Endothelial cell (in vitro differentiated cells): ENCODE results near the gene MCF2. TPM values are rescaled to one million over a fixed set of nuclear protein-coding genes. Genes with fewer than 3 reads are reported as not detected.

Experiments
- DNase-seq: peaks from one replicate; pipeline ENCODE4 v3.0.0; 2021; ENCODE audit warnings: low spot score
- H3K27ac Mint-ChIP-seq: one replicate; pipeline ENCODE4 v1.8.0; 2021; ENCODE audit warnings: mixed read lengths, inconsistent platforms; ENCODE audit not compliant: unreplicated experiment
- H3K27me3 Mint-ChIP-seq: one replicate; pipeline ENCODE4 v1.8.0; 2021; ENCODE audit warnings: mild to moderate bottlenecking, moderate library complexity, mixed read lengths, inconsistent platforms; ENCODE audit not compliant: unreplicated experiment
- H3K36me3 Mint-ChIP-seq: one replicate; pipeline ENCODE4 v1.8.0; 2021; ENCODE audit warnings: mild to moderate bottlenecking, low read depth, mixed read lengths, inconsistent platforms; ENCODE audit not compliant: unreplicated experiment
- H3K4me1 Mint-ChIP-seq: one replicate; pipeline ENCODE4 v1.8.0; 2021; ENCODE audit warnings: mild to moderate bottlenecking, mixed read lengths, inconsistent platforms; ENCODE audit not compliant: unreplicated experiment
- H3K4me3 Mint-ChIP-seq: one replicate; pipeline ENCODE4 v1.8.0; 2021; ENCODE audit warnings: mild to moderate bottlenecking, mixed read lengths, inconsistent platforms; ENCODE audit not compliant: unreplicated experiment
- H3K9me3 Mint-ChIP-seq: one replicate; pipeline ENCODE4 v1.8.0; 2021; ENCODE audit warnings: mixed read lengths, inconsistent platforms; ENCODE audit not compliant: unreplicated experiment
- CTCF ChIP-seq: fragments of 200-600 bp; sonication (generic); IDR thresholded peaks from one replicate; pipeline ENCODE4 v1.5.0; 2021; ENCODE audit warnings: antibody characterized with exemption; ENCODE audit not compliant: unreplicated experiment
- total RNA-seq: library from RNA; stranded (reverse); fragmentation: NEBNext Ultra II Directional; extraction: Animal tissue kit (Norgen Biotek cat#: 25700); gene quantifications from one replicate; pipeline ENCODE4 v1.2.1, GENCODE V29; 2021; ENCODE audit not compliant: unreplicated experiment

Gene MCF2
- total RNA-seq, 1 donor from 2014 or later, result 0.67 TPM

- Mint-ChIP-seq H3K27me3 (no peaks in the 10 kb centered on the region), H3K4me1 (no peaks in the 10 kb centered on the region), H3K9me3 (no peaks in the 10 kb centered on the region), H3K4me3 (no peak overlapping the region), H3K27ac (no peak overlapping the region), H3K36me3 (no peaks in the 10 kb centered on the region)
- DNase-seq, result no peak
- no peak for TF ChIP-seq CTCF
Observed at GRCh38 chrX:139640259-139640658, 67.7 kb downstream of the MCF2 start.

DNA sequence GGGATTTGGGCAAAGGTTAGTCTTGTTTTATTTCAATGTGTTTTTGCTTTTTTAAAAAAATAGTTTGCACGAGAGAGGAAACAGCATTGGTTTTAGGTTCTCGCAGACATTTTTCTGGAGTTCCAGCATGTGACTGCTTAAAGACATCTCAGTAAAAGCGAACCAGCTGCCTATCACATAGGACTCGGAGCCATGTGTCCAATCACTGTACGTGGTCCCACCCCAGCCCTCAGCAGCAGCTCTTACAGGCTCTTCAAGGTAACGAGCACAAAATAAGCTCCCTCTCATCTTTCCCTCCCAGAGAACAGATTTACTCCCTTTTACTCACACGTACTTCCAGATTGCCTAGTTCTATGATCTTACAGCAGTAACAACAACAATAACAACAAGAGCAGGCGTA is 68.7 kb downstream of the MCF2 start:
- no peak for TF ChIP-seq CTCF
- no peak overlapping the region for H3K4me3 Mint-ChIP-seq
- no peaks in the 10 kb centered on the region for H3K4me1 Mint-ChIP-seq
- no peaks in the 10 kb centered on the region for H3K36me3 Mint-ChIP-seq
- H3K27ac Mint-ChIP-seq, result no peak overlapping the region
- H3K27me3 Mint-ChIP-seq, result no peaks in the 10 kb centered on the region
- H3K9me3 Mint-ChIP-seq, result no peaks in the 10 kb centered on the region
- DNase-seq, result no peak

DNA sequence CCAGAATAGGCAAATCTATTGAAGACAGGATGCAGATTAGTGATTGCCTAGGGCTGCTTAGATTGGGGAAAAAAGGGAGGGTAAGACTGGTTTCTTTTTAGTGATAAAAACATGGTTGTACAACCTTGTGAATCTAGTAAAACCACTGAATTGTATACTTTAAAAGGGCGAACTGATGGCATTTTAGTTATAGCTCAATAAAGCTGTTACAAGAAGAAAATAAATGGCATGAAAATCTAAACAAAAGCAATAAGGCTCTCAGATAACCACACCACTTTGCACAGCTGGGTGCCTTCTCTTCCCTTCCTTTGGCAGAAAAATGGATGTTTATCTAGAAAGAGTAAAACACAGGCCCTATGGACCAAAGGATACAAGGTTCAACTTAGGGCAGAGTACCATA is 107.9 kb downstream of the MCF2 start:
- H3K27ac Mint-ChIP-seq, result no peak overlapping the region
- no peaks in the 10 kb centered on the region for H3K27me3 Mint-ChIP-seq
- H3K9me3 Mint-ChIP-seq, result no peaks in the 10 kb centered on the region
- TF ChIP-seq CTCF, result no peak
- H3K36me3 Mint-ChIP-seq, result no peaks in the 10 kb centered on the region
- no peak overlapping the region for H3K4me3 Mint-ChIP-seq
- H3K4me1 Mint-ChIP-seq, result no peaks in the 10 kb centered on the region
- DNase-seq, result no peak

DNA sequence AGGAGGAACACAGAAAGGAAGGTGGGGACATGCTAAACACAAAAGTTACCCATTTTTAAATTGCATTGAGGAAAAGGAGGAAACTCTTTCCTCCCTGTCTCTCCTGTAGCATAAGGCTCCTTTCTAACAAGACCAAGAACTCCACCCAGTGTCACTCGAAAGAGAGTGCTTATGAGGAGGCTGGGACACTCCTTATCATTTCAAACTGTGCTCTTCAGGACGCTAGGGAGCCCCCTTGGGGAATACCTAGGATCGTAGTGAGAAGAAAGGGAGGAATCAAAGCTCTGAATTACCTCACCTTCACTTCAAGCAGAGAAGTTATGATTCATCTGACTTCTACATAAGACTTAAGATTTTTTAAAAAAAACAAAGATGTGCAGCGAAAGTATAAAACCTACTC is 111.9 kb downstream of the MCF2 start:
- H3K27ac Mint-ChIP-seq, result no peak overlapping the region
- no peaks in the 10 kb centered on the region for H3K4me1 Mint-ChIP-seq
- H3K27me3 Mint-ChIP-seq, result no peaks in the 10 kb centered on the region
- no peaks in the 10 kb centered on the region for H3K9me3 Mint-ChIP-seq
- no peaks in the 10 kb centered on the region for H3K36me3 Mint-ChIP-seq
- no peak overlapping the region for H3K4me3 Mint-ChIP-seq
- no peak for TF ChIP-seq CTCF
- no peak for DNase-seq

- no peak for DNase-seq
- no peak overlapping the region for H3K27ac Mint-ChIP-seq
- H3K27me3 Mint-ChIP-seq, result peaks cover 2% of the 10 kb centered on the region
- no peak overlapping the region for H3K4me3 Mint-ChIP-seq
- H3K36me3 Mint-ChIP-seq, result no peaks in the 10 kb centered on the region
- H3K4me1 Mint-ChIP-seq, result no peaks in the 10 kb centered on the region
- H3K9me3 Mint-ChIP-seq, result no peaks in the 10 kb centered on the region
- TF ChIP-seq CTCF, result no peak
Observed at GRCh38 chrX:139585613-139586012, 122.4 kb downstream of the MCF2 start.
